Neural crest cell (in vitro differentiated cells): ENCODE data around the gene B3GAT2. TPM values are rescaled to one million over a fixed set of nuclear protein-coding genes. Genes with fewer than 3 reads are reported as not detected.

Experiments
- DNase-seq: peaks from one replicate; pipeline ENCODE4 v3.0.0; 2021; ENCODE audit warnings: low read depth, mixed read lengths, low spot score
- H3K27ac Mint-ChIP-seq: one replicate; pipeline ENCODE4 v1.8.0; 2021; ENCODE audit warnings: mild to moderate bottlenecking, mixed read lengths; ENCODE audit not compliant: unreplicated experiment
- H3K27me3 Mint-ChIP-seq: 2 replicates; pipeline ENCODE4 v1.8.0; 2021; ENCODE audit warnings: low read depth, mild to moderate bottlenecking, mixed read lengths
- H3K36me3 Mint-ChIP-seq: 2 replicates; pipeline ENCODE4 v1.8.0; 2021; ENCODE audit warnings: low read depth, mild to moderate bottlenecking, mixed read lengths
- H3K4me1 Mint-ChIP-seq: 2 replicates; pipeline ENCODE4 v1.8.0; 2021; ENCODE audit warnings: mixed read lengths
- H3K4me3 Mint-ChIP-seq: one replicate; pipeline ENCODE4 v1.8.0; 2021; ENCODE audit warnings: mild to moderate bottlenecking, mixed read lengths
- H3K9me3 Mint-ChIP-seq: 2 replicates; pipeline ENCODE4 v1.8.0; 2021; ENCODE audit warnings: mixed read lengths
- total RNA-seq: library from RNA; stranded (reverse); gene quantifications from 2 replicates; pipeline ENCODE4 v1.2.1, GENCODE V29; 2021
- TF ChIP-seq, protein P1 (sequence below): fragments of 200-600 bp; sonication (generic); conservative IDR thresholded peaks from 2 replicates; pipeline ENCODE4 v1.5.0; 2021; ENCODE audit warnings: antibody characterized with exemption, mild to moderate bottlenecking

Gene B3GAT2
- total RNA-seq, 1 donor from 2014 or later, result 1.2 TPM

DNA sequence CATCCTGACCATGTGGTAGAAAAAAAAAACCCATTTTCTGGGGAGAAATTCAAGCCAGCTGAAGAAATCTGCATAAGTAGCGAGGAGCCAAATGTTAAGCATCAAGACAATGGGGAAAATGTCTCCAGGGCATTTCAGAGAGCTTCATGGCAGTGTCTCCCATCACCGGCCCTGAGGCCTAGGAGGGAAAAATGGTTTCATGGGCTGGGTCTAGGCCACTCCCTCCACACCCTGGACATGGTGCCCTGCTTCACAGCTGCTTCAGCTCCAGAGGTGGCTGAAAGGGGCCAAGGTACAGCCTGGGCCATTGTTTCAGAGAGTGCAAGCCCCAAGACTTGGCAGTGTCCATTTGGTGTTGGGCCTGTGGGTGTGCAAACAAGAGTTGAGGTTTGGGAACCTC lies 34.4 kb upstream of the B3GAT2 start:
- peaks cover 3% of the 10 kb centered on the region for H3K27me3 Mint-ChIP-seq

DNA sequence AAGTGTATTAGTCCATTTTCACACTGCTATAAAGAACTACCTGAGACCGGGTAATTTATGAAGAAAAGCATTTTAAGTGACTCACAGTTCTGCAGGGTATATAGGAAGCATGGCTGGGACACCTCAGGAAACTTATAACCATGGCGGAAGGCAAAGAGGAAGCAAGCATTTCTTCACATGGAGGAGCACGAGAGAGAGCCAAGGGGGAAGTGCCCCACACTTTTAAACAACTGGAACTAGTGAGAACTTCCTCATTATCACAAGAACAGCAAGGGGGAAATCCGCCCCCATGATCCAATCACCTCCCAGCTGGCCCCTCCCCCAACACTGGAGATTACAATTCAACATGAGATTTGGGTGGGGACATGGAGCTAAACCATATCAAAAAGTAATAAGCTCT lies 28.3 kb upstream of the B3GAT2 start:
- no peaks in the 10 kb centered on the region for H3K36me3 Mint-ChIP-seq
- H3K4me3 Mint-ChIP-seq, result no peak overlapping the region
- no peak overlapping the region for H3K27ac Mint-ChIP-seq
- H3K4me1 Mint-ChIP-seq, result no peaks in the 10 kb centered on the region
- DNase-seq, result no peak
- H3K9me3 Mint-ChIP-seq, result no peaks in the 10 kb centered on the region
- TF ChIP-seq, protein P1, sequence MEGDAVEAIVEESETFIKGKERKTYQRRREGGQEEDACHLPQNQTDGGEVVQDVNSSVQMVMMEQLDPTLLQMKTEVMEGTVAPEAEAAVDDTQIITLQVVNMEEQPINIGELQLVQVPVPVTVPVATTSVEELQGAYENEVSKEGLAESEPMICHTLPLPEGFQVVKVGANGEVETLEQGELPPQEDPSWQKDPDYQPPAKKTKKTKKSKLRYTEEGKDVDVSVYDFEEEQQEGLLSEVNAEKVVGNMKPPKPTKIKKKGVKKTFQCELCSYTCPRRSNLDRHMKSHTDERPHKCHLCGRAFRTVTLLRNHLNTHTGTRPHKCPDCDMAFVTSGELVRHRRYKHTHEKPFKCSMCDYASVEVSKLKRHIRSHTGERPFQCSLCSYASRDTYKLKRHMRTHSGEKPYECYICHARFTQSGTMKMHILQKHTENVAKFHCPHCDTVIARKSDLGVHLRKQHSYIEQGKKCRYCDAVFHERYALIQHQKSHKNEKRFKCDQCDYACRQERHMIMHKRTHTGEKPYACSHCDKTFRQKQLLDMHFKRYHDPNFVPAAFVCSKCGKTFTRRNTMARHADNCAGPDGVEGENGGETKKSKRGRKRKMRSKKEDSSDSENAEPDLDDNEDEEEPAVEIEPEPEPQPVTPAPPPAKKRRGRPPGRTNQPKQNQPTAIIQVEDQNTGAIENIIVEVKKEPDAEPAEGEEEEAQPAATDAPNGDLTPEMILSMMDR, result no peak
- H3K27me3 Mint-ChIP-seq, result no peaks in the 10 kb centered on the region

More for the DNA sequence above, 34.4 kb upstream of the B3GAT2 start:
- Mint-ChIP-seq H3K27ac (no peak overlapping the region), H3K4me1 (no peaks in the 10 kb centered on the region), H3K4me3 (no peak overlapping the region), H3K36me3 (no peaks in the 10 kb centered on the region), H3K9me3 (no peaks in the 10 kb centered on the region)
- no peak for DNase-seq
- TF ChIP-seq, protein P1, result no peak

DNA sequence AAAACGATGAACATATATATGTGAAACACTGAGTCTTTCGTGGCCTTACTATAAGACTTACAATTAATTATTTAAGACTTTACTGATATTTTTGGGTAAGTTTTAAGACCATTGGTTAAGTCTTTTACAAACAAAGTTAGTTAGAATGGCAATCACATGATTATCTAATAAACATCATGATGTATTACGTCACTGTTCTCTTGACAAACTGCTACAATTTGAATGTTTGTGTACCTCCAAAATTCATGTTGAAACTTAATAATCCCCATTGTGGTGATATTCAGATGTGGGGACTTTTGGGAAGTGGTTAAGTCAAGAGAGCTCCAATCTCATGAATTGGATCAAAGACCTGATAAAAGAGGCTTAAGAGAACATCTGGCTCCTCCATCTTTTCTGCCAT lies 25.9 kb upstream of the B3GAT2 start:
- H3K4me1 Mint-ChIP-seq, result no peaks in the 10 kb centered on the region
- no peak overlapping the region for H3K4me3 Mint-ChIP-seq
- TF ChIP-seq, protein P1, result no peak
- H3K36me3 Mint-ChIP-seq, result peaks cover 2% of the 10 kb centered on the region
- peaks cover 2% of the 10 kb centered on the region for H3K27me3 Mint-ChIP-seq
- no peak for DNase-seq
- H3K27ac Mint-ChIP-seq, result no peak overlapping the region
- H3K9me3 Mint-ChIP-seq, result no peaks in the 10 kb centered on the region

DNA sequence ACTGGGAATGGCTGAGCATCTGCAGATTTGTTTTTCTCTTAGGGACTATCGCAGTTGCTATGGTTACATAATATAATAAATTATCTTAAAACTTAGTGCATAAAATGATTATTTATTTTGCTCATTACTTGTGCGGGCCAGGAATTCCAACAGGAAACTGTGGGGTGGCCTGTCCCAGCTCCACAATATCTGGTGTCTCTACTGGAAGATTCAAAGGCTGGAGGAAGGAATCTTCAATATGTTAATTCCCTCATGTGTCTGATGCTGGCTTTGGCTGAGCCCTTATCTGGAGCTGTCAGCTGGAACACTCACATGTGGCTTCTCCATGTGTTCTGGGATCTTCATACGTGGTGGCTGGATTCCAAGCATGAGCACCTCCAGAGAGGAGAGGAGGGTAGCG lies 23.9 kb upstream of the B3GAT2 start:
- Mint-ChIP-seq H3K4me3 (no peak overlapping the region), H3K4me1 (no peaks in the 10 kb centered on the region)

DNA sequence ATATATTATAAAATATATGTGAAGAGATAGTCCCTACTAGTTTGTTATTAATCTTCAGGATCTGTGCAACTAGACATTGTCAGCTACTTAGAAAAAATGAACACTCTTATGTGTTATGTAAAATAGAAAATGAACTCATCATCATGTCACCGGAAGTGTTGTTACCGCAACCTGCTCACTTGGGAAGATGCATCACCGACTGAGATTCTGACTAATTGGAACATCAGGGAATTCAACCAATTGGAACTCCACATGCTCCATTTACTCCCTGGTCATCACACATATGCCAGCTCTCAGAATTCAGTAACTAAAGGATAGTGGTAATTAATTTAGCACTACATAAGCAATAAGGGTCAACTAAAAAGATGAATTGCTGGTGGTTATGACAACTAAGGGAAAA lies 16.7 kb upstream of the B3GAT2 start:
- Mint-ChIP-seq H3K27ac (no peak overlapping the region), H3K4me3 (no peak overlapping the region), H3K27me3 (peaks cover 7% of the 10 kb centered on the region), H3K9me3 (peaks cover 5% of the 10 kb centered on the region), H3K4me1 (no peaks in the 10 kb centered on the region), H3K36me3 (peaks cover 3% of the 10 kb centered on the region)
- TF ChIP-seq, protein P1, result no peak
- no peak for DNase-seq

More for the DNA sequence above, 23.9 kb upstream of the B3GAT2 start:
- H3K9me3 Mint-ChIP-seq, result no peaks in the 10 kb centered on the region
- H3K27ac Mint-ChIP-seq, result no peak overlapping the region
- H3K36me3 Mint-ChIP-seq, result peaks cover 6% of the 10 kb centered on the region
- TF ChIP-seq, protein P1, result no peak
- no peak for DNase-seq
- H3K27me3 Mint-ChIP-seq, result peaks cover 7% of the 10 kb centered on the region

DNA sequence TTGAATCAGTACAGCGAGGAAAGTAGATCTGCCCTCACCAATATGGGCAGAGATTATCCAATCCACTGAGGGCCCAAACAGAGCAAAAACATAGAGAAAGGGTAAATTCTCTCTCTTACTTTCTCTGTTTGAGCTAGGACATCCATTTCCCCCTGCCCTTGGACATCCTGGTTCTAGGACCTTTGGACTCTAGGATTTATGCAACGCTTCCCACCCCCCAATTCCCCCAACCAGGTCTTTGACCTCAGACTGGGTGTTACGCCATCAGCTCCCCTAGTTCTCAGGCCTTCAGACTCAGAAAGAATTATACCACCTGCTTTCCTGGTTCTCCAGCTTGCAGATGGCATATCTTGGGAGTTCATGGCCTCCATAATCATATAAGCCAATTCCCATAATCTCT lies 10.2 kb upstream of the B3GAT2 start:
- Mint-ChIP-seq H3K9me3 (no peaks in the 10 kb centered on the region), H3K27me3 (no peaks in the 10 kb centered on the region), H3K4me1 (no peaks in the 10 kb centered on the region), H3K36me3 (no peaks in the 10 kb centered on the region), H3K27ac (no peak overlapping the region), H3K4me3 (no peak overlapping the region)
- DNase-seq, result no peak
- TF ChIP-seq, protein P1, result no peak
